ENCODE results near the gene ILF2. TPM values are rescaled to one million over a fixed set of nuclear protein-coding genes. Genes with fewer than 3 reads are reported as not detected.

The ILF2 gene
- total RNA-seq, 4 donors from 2014 or later = 43.6 to 102 (median 64.7) TPM

DNA sequence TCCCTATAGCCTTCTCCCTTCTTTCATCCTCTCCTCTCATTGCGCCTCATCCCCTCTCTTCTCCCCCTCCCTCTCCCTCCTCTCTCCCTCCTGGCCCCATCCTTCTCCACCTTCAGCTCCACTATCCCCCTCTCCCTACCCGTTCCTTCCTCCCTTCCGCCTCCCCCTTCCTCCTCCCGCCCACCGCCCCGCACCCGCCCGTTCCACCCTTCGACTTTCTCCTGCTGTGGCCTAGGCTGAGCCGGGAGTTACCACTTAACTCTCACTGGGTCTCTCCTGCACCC, 9.3 kb upstream of the ILF2 start:
- Histone ChIP-seq H3K4me1 (peaks cover 21 to 40% (median 35%) of the 10 kb centered on the region in 4 donors), H3K36me3 (peaks cover 0 to 34% (median 12%) of the 10 kb centered on the region in 4 donors), H3K4me3 (peak overlapping the region; percentile 58 to 78 (median 62)), H3K9me3 (no peaks in the 10 kb centered on the region), H3K27me3 (peaks cover 0 to 29% (median 5%) of the 10 kb centered on the region in 4 donors), H3K27ac (replicated peaks in 1 of 4) (peak overlapping the region; percentile 68 to 79 (median 72))
- 40% methylated on average over 10 of the region's 10 CpGs for WGBS
- intact Hi-C loops (cut with DNase I) = no loop called here
- no peak for DNase-seq (ENCODE audit: extremely low spot score)
- TF ChIP-seq EP300 (IDR thresholded peaks at IDR 0.05) (no peak), POLR2A (IDR thresholded peaks at IDR 0.05; ENCODE audit: low read depth) (no peak), POLR2AphosphoS5 (IDR thresholded peaks at IDR 0.05) (no peak)
- TF ChIP-seq, protein P1, sequence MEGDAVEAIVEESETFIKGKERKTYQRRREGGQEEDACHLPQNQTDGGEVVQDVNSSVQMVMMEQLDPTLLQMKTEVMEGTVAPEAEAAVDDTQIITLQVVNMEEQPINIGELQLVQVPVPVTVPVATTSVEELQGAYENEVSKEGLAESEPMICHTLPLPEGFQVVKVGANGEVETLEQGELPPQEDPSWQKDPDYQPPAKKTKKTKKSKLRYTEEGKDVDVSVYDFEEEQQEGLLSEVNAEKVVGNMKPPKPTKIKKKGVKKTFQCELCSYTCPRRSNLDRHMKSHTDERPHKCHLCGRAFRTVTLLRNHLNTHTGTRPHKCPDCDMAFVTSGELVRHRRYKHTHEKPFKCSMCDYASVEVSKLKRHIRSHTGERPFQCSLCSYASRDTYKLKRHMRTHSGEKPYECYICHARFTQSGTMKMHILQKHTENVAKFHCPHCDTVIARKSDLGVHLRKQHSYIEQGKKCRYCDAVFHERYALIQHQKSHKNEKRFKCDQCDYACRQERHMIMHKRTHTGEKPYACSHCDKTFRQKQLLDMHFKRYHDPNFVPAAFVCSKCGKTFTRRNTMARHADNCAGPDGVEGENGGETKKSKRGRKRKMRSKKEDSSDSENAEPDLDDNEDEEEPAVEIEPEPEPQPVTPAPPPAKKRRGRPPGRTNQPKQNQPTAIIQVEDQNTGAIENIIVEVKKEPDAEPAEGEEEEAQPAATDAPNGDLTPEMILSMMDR (IDR thresholded peaks at IDR 0.05) = no peak

DNA sequence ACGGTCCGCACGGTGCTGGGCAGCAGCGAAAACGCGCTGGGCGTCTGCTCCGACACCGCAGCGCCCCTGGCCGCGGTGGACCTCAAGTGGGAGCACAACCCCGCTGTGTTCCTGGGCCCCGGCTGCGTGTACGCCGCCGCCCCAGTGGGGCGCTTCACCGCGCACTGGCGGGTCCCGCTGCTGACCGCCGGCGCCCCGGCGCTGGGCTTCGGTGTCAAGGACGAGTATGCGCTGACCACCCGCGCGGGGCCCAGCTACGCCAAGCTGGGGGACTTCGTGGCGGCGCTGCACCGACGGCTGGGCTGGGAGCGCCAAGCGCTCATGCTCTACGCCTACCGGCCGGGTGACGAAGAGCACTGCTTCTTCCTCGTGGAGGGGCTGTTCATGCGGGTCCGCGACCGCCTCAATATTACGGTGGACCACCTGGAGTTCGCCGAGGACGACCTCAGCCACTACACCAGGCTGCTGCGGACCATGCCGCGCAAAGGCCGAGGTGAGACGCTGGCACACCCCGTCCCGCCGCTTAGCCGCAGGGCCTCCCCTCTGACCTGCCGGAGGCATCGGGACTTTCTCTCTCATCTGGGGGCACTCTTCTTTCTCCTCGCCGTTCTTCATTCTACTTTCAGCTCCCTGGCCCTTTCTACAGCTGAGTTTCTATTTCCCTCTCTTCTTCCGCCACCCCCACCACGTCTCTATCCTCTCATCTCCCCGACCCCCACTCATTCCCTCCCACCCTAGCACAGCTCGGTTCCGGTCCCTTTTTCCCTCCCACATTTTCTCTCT, 8.7 kb upstream of the ILF2 start:
- H3K4me3 ChIP-seq = peak overlapping the region; percentile 58 to 78 (median 62)
- H3K4me1 ChIP-seq = peaks cover 21 to 40% (median 35%) of the 10 kb centered on the region in 4 donors
- no peaks in the 10 kb centered on the region for H3K9me3 ChIP-seq
- TF ChIP-seq, protein P1 (IDR thresholded peaks at IDR 0.05) = peak; percentile 6 to 29 (median 7)
- TF ChIP-seq POLR2AphosphoS5 (IDR thresholded peaks at IDR 0.05) = no peak
- WGBS = 14% methylated on average over 20 of the region's 73 CpGs
- H3K27me3 ChIP-seq = peaks cover 0 to 29% (median 5%) of the 10 kb centered on the region in 4 donors
- intact Hi-C loops (cut with DNase I) = loop anchor here (2.0 to 5.0 kb wide), 2 partner anchors 69 to 308 kb away; partner anchors contain the start of gene RAB13
- DNase-seq (ENCODE audit: extremely low spot score) = no peak
- H3K36me3 ChIP-seq = peaks cover 0 to 28% (median 9%) of the 10 kb centered on the region in 4 donors
- H3K27ac ChIP-seq (replicated peaks in 1 of 4) = peak overlapping the region; percentile 68 to 79 (median 72)

DNA sequence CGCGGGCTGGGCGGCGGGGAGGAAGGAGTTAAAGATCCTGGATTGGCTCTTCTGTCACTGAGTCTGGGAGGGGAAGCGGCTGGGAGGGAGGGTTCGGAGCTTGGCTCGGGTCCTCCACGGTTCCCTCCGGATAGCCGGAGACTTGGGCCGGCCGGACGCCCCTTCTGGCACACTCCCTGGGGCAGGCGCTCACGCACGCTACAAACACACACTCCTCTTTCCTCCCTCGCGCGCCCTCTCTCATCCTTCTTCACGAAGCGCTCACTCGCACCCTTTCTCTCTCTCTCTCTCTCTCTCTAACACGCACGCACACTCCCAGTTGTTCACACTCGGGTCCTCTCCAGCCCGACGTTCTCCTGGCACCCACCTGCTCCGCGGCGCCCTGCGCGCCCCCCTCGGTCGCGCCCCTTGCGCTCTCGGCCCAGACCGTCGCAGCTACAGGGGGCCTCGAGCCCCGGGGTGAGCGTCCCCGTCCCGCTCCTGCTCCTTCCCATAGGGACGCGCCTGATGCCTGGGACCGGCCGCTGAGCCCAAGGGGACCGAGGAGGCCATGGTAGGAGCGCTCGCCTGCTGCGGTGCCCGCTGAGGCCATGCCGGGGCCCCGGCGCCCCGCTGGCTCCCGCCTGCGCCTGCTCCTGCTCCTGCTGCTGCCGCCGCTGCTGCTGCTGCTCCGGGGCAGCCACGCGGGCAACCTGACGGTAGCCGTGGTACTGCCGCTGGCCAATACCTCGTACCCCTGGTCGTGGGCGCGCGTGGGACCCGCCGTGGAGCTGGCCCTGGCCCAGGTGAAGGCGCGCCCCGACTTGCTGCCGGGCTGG, 7.9 kb upstream of the ILF2 start, which contains the start of gene NPR1:
NPR1 (plus strand) TSS at position 170 of the 818 bp plus-strand sequence; CDS start at position 591, 421 bp downstream.
- H3K4me3 ChIP-seq = peak within 1 kb of the TSS; percentile 58 to 78 (median 62)
- H3K27ac ChIP-seq (replicated peaks in 1 of 4) = peak within 1 kb of the TSS; percentile 68 to 79 (median 72)
- DNase-seq (ENCODE audit: extremely low spot score) = no peak
- H3K4me1 ChIP-seq = peaks cover 21 to 38% (median 35%) of the 10 kb centered on the region in 4 donors
- intact Hi-C loops (cut with DNase I) = loop anchor here (2.0 to 5.0 kb wide), 2 partner anchors 70 to 309 kb away; partner anchors contain the start of gene RAB13
- H3K9me3 ChIP-seq = no peaks in the 10 kb centered on the region
- TF ChIP-seq POLR2AphosphoS5 (IDR thresholded peaks at IDR 0.05) = peak; percentile 22 to 70
- TF ChIP-seq, protein P1 (IDR thresholded peaks at IDR 0.05) = no peak
- WGBS = under 1% methylated on average over 32 of the region's 78 CpGs
- peaks cover 0 to 25% (median 9%) of the 10 kb centered on the region in 4 donors for H3K36me3 ChIP-seq
- H3K27me3 ChIP-seq = peaks cover 0 to 29% (median 5%) of the 10 kb centered on the region in 4 donors

DNA sequence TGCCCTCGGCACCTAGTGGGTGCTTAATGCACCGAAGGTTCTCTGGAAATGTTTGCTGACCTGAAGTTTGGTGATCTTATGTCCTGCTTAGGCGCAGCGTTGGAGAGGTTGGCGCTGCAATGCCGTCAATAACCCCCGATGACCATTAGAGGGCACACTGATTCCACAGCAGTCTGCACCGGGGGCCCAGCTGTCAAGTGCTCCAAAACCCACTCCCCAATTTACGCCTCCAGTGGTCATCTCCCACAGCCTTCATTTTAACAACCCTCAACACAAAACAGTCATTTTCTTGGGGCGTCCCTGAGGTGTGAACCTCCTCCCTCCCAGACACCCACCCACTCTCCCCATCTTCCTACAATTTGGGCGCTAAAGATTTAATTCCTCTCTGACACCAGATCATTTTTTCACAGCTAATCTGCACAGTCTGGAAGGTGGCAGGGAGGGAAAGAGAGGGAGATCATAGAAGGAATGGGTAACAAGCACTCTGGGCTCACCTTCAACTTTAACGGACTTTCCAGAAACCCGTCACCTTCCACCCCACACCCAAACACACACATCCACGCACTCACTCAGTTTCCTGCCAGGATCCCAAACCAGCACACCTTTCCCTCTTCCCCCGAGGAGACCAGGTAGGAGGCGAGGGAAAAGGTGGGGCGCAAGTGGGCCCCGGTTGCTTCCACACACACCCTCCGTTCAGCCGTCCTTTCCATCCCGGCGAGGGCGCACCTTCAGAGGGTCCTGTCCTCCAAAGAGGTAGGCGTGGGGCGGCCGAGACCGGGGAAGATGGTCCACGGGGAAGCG, 7.1 kb upstream of the ILF2 start:
- intact Hi-C loops (cut with DNase I) = loop anchor here (2.0 to 5.0 kb wide), 2 partner anchors 71 to 309 kb away; partner anchors contain the start of gene RAB13
- Histone ChIP-seq H3K4me1 (peaks cover 21 to 36% (median 35%) of the 10 kb centered on the region in 4 donors), H3K36me3 (peaks cover 0 to 17% (median 6%) of the 10 kb centered on the region in 4 donors), H3K9me3 (no peaks in the 10 kb centered on the region), H3K27me3 (peaks cover 0 to 29% (median 5%) of the 10 kb centered on the region in 4 donors), H3K27ac (replicated peaks in 1 of 4) (peak overlapping the region; percentile 68 to 79 (median 72)), H3K4me3 (peak overlapping the region; percentile 58 to 78 (median 62))
- TF ChIP-seq EP300 (IDR thresholded peaks at IDR 0.05) = no peak
- TF ChIP-seq, protein P1 (IDR thresholded peaks at IDR 0.05) = peak; percentile 85 to 93 (median 89)
- 3% methylated on average over 21 of the region's 29 CpGs for WGBS
- DNase-seq (ENCODE audit: extremely low spot score) = no peak

All from esophagus muscularis mucosa (tissue), 4 donors.